Endothelial cell of umbilical vein (primary cell): ENCODE results near the gene TSC22D3. TPM values are rescaled to one million over a fixed set of nuclear protein-coding genes. Genes with fewer than 3 reads are reported as not detected.

Experiments
- BruUV-seq: library from RNA; stranded (reverse); fragments of 400-500 nt; replicated peaks from 2 replicates; lab custom pipeline; 2021; lab: Mats Ljungman, UMichigan
- CTCF ChIA-PET: fragments of 300-600, 350-600 bp; sonication (Branson Sonifier 250); formaldehyde crosslinking; loops from one replicate; lab custom pipeline; 2021; ENCODE audit warnings: antibody characterized with exemption, inconsistent platforms; lab: Charles Lee
- POLR2A ChIA-PET: fragments of 300-600, 350-600 bp; sonication (Branson Sonifier 250); formaldehyde crosslinking; loops from one replicate; lab custom pipeline; 2021; ENCODE audit warnings: antibody characterized with exemption, inconsistent platforms; lab: Charles Lee
- DNase-seq: peaks from one replicate; pipeline ENCODE4 v3.0.0-alpha.2; 2011; ENCODE audit warnings: low read depth, low spot score
- FAIRE-seq: peaks from 2 replicates; lab custom pipeline; 2011; peaks lifted over from hg19 to GRCh38; lab: Jason Lieb, UNC
- H2AFZ ChIP-seq: 2 replicates; pipeline ENCODE4 v1.6.0; 2012; ENCODE audit warnings: low read depth, low read length, control low read depth, inconsistent platforms
- H3K27ac ChIP-seq: 2 replicates; pipeline ENCODE4 v1.5.1; 2011; ENCODE audit warnings: low read depth, mild to moderate bottlenecking, control low read depth, low read length, moderate library complexity; ENCODE audit not compliant: insufficient read depth
- H3K27me3 ChIP-seq, 2 experiments: 2 replicates each; pipeline versions ENCODE4 v1.6.0 to v1.6.1; 2011; ENCODE audit warnings: low read length in 2 of 2, mixed read lengths in 1 of 2; ENCODE audit not compliant: control insufficient read depth in 2 of 2, insufficient read depth in 2 of 2
- H3K36me3 ChIP-seq, 2 experiments: 2 replicates in 1 of 2; 3 replicates in 1 of 2; pipeline ENCODE4 v1.5.1; 2011; ENCODE audit warnings: low read length in 2 of 2, mild to moderate bottlenecking in 1 of 2, moderate library complexity in 1 of 2; ENCODE audit not compliant: control insufficient read depth in 2 of 2, insufficient read depth in 2 of 2; ENCODE audit errors: extremely low read depth in 1 of 2
- H3K4me1 ChIP-seq: 3 replicates; pipeline ENCODE4 v1.5.1; 2011; ENCODE audit warnings: mild to moderate bottlenecking, low read length; ENCODE audit not compliant: control insufficient read depth, insufficient read depth; ENCODE audit errors: extremely low read depth
- H3K4me2 ChIP-seq: 2 replicates; pipeline ENCODE4 v1.6.1; 2011; ENCODE audit warnings: low read length, control low read depth, mixed read lengths; ENCODE audit not compliant: insufficient read depth
- H3K4me3 ChIP-seq, 3 experiments: fragments of 200-600 bp in 1 of 3; sonication (generic), shearing (Covaris generic) in 1 of 3; replicated peaks in 1 of 3; 2 replicates each; pipeline ENCODE4 v1.5.1; 2011 to 2016; ENCODE audit warnings: control low read depth in 3 of 3, low read length in 3 of 3, mild to moderate bottlenecking in 2 of 3, inconsistent platforms in 1 of 3, low read depth in 1 of 3, moderate library complexity in 1 of 3; ENCODE audit not compliant: insufficient read depth in 1 of 3
- H3K79me2 ChIP-seq: 2 replicates; pipeline ENCODE4 v1.6.0; 2012; ENCODE audit warnings: low read length, inconsistent platforms; ENCODE audit not compliant: control insufficient read depth, insufficient read depth
- H3K9ac ChIP-seq: replicated peaks from 2 replicates; pipeline ENCODE3; 2011; ENCODE audit warnings: low read length, control low read depth; ENCODE audit not compliant: insufficient read depth; ENCODE audit errors: extremely low read depth
- H3K9me1 ChIP-seq: replicated peaks from 3 replicates; pipeline ENCODE4 v1.6.0; 2011; ENCODE audit warnings: mild to moderate bottlenecking, low read length; ENCODE audit not compliant: control insufficient read depth, insufficient read depth; ENCODE audit errors: extremely low read depth
- H3K9me3 ChIP-seq: replicated peaks from 2 replicates; pipeline ENCODE4 v1.5.1; 2012; ENCODE audit warnings: low read length, inconsistent platforms; ENCODE audit not compliant: control insufficient read depth, insufficient read depth
- H4K20me1 ChIP-seq: replicated peaks from 2 replicates; pipeline ENCODE3; 2011; ENCODE audit warnings: mild to moderate bottlenecking, low read length; ENCODE audit not compliant: control insufficient read depth, insufficient read depth; ENCODE audit errors: extremely low read depth
- CTCF ChIP-seq, 2 donors: IDR thresholded peaks; 1 replicate in 1 of 2; 2 replicates in 1 of 2; pipeline ENCODE4 v1.5.1; 2011; ENCODE audit warnings: low read length in 2 of 2, mild to moderate bottlenecking in 2 of 2, moderate library complexity in 2 of 2, control low read depth in 1 of 2, inconsistent platforms in 1 of 2, low read depth in 1 of 2; ENCODE audit not compliant: insufficient read depth in 1 of 2; ENCODE audit errors: extremely low read depth in 1 of 2
- EZH2 ChIP-seq: IDR thresholded peaks from 2 replicates; pipeline ENCODE4 v1.6.1; 2012; ENCODE audit warnings: borderline replicate concordance, low read depth, mild to moderate bottlenecking, moderate library complexity, low read length, inconsistent platforms; ENCODE audit not compliant: severe bottlenecking
- FOS ChIP-seq: IDR thresholded peaks from 2 replicates; pipeline ENCODE4 v1.6.1; 2011; ENCODE audit warnings: mild to moderate bottlenecking, low read length, moderate library complexity, borderline replicate concordance; ENCODE audit not compliant: insufficient read depth
- GATA2 ChIP-seq: IDR thresholded peaks from 2 replicates; pipeline ENCODE4 v1.7.0; 2011; ENCODE audit warnings: low read depth, mild to moderate bottlenecking, moderate library complexity, mixed read lengths, low read length; ENCODE audit not compliant: insufficient read length, insufficient read depth
- JUN ChIP-seq: IDR thresholded peaks from 2 replicates; pipeline ENCODE4 v1.6.1; 2011; ENCODE audit warnings: borderline replicate concordance, low read depth; ENCODE audit not compliant: insufficient read length, insufficient read depth
- MAX ChIP-seq: IDR thresholded peaks from 2 replicates; pipeline ENCODE4 v1.6.1; 2011; ENCODE audit not compliant: insufficient read depth, insufficient read length
- MYC ChIP-seq: IDR thresholded peaks from one replicate; pipeline ENCODE4 v1.6.1; 2011; ENCODE audit warnings: mild to moderate bottlenecking, low read depth, low read length
- POLR2A ChIP-seq: IDR thresholded peaks from 2 replicates; pipeline ENCODE4 v1.6.1; 2012; ENCODE audit warnings: low read depth, mild to moderate bottlenecking, control low read depth, low read length
- POLR2AphosphoS5 ChIP-seq: IDR thresholded peaks from 2 replicates; pipeline ENCODE4 v1.6.1; 2012; ENCODE audit warnings: low read depth, mild to moderate bottlenecking, control low read depth, low read length, moderate library complexity; ENCODE audit not compliant: insufficient read depth
- dilution Hi-C: fragments of 300-500 bp; cut with MboI; formaldehyde crosslinking; loops from one replicate; pipeline ENCODE4 v1.15.0; 2019; ENCODE audit warnings: low sequenced_read_pairs; ENCODE audit not compliant: extremely low pct_ligation_motif_present
- intact Hi-C: fragments of 100-400 bp; cut with micrococcal nuclease; formaldehyde crosslinking; loops from one replicate; pipeline ENCODE4 v1.10.0; 2022
- polyA plus RNA-seq, 4 experiments: library from polyadenylated mRNA; depleted of rRNA in 3 of 4; stranded (reverse) in 3 of 4; unstranded in 1 of 4; fragments of >200 nt; gene quantifications; 2 replicates each; pipeline versions ENCODE4 v1.2.1 to v1.2.3, GENCODE V29; 2011 to 2012; ENCODE audit warnings: missing spikeins in 1 of 4
- total RNA-seq: library from RNA; stranded (reverse); gene quantifications from 2 replicates; pipeline ENCODE4 v1.2.3, GENCODE V29; 2021

The TSC22D3 gene
- total and polyA plus RNA-seq, 2 donors (not counting 3 experiments of a cell fraction or from before 2014, with no cell fraction given), result 21.1 to 37.4 TPM

DNA sequence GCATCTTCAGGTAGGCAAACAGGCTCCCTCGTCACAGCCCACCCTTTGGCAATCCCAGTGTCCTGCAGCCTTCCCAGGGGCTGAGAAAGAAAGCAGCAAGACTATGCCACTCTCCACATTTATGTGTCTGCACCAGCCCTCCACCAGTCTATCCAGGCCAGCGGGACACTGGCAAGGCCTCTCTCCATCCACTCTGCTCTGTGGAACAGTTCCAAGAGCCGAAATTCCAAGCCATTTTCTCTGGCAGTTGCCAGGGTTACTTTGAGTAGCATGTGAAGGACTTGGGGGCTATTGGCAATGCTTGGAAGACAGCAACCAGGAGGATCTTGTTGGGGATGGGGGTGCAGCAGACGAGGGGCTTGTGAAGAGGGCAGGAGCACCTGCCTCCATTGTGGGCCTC lies 52.1 kb downstream of the TSC22D3 start:
- no peaks in the 10 kb centered on the region for H3K36me3 ChIP-seq
- dilution Hi-C loops, result no loop called here
- ChIA-PET CTCF (no interaction called here), POLR2A (no interaction called here)
- H3K27ac ChIP-seq, result no peak overlapping the region
- FAIRE-seq, result no peak
- H3K4me1 ChIP-seq, result peaks cover 11% of the 10 kb centered on the region
- H3K4me3 ChIP-seq, result no peak overlapping the region
- DNase-seq, result no peak
- no peaks in the 10 kb centered on the region for H3K9me3 ChIP-seq
- no peak overlapping the region for H3K9ac ChIP-seq
- H4K20me1 ChIP-seq, result no peaks in the 10 kb centered on the region
- H3K9me1 ChIP-seq, result no peaks in the 10 kb centered on the region
- no peak overlapping the region for H3K4me2 ChIP-seq
- no peaks in the 10 kb centered on the region for H3K79me2 ChIP-seq
- H2AFZ ChIP-seq, result no peak overlapping the region
- intact Hi-C loops, result no loop called here
- TF ChIP-seq MYC (no peak), FOS (no peak), EZH2 (no peak), POLR2AphosphoS5 (no peak), JUN (no peak), GATA2 (no peak), CTCF (IDR thresholded peaks at IDR 0.05; ENCODE audit: extremely low read depth in 1 of 2, insufficient read depth in 1 of 2, low read depth in 1 of 2, low read length in 2 of 2) (no peak), POLR2A (no peak), MAX (no peak)
- no peaks in the 10 kb centered on the region for H3K27me3 ChIP-seq
- no TSS peak for BruUV-seq
